GM19372 (cell line): Measurements from ENCODE around the gene RBPJL.

Source experiments
- ATAC-seq: cut with Tn5 transposase; IDR thresholded peaks from one replicate; pipeline ENCODE4 v1.9.1; 2021; ENCODE audit warnings: mild to moderate bottlenecking, low read depth, moderate library complexity; ENCODE audit not compliant: unreplicated experiment

RBPJL gene

GRCh38 chr20:45358282-45359068 is 51.8 kb downstream of the RBPJL start:
- ATAC-seq, result no peak

GRCh38 chr20:45359069-45359405 is 52.4 kb downstream of the RBPJL start:
- no peak for ATAC-seq

GRCh38 chr20:45359406-45360148 is 52.9 kb downstream of the RBPJL start:
- no peak for ATAC-seq

- no peak for ATAC-seq
Measured at GRCh38 chr20:45361793-45362192, 55.2 kb downstream of the RBPJL start.

- ATAC-seq, result peak; percentile 86
Measured at GRCh38 chr20:45362804-45363610, 56.4 kb downstream of the RBPJL start, which contains the start of gene SYS1. Gene SYS1, plus strand, starts transcription at chr20:45363156. Its CDS starts 376 bp downstream, at chr20:45363532.

GRCh38 chr20:45363611-45364492 is 57.2 kb downstream of the RBPJL start:
- ATAC-seq, result no peak

- ATAC-seq, result no peak
Measured at GRCh38 chr20:45365444-45365970, 58.9 kb downstream of the RBPJL start.

GRCh38 chr20:45366192-45366591 is 59.6 kb downstream of the RBPJL start:
- no peak for ATAC-seq

- no peak for ATAC-seq
Measured at GRCh38 chr20:45366631-45367030, 60.0 kb downstream of the RBPJL start.

GRCh38 chr20:45367126-45367525 is 60.5 kb downstream of the RBPJL start:
- no peak for ATAC-seq
